ENCODE measurements around the gene CDH23. TPM values are rescaled to one million over a fixed set of nuclear protein-coding genes. Genes with fewer than 3 reads are reported as not detected.
A peak's percentile ranks its signal among the peaks of the same experiment; 100 is the strongest.

The CDH23 gene
- total RNA-seq, 2 donors from 2014 or later: 3.9 to 74.8 TPM

GRCh38 chr10:71646592-71647292 lies 250.0 kb downstream of the CDH23 start:
- DNase-seq (ENCODE audit: low spot score): no peak
- TF ChIP-seq POLR2AphosphoS5 (IDR thresholded peaks at IDR 0.05): no peak
- no peak for TF ChIP-seq POLR2A (IDR thresholded peaks at IDR 0.05)
- TF ChIP-seq, protein P1, sequence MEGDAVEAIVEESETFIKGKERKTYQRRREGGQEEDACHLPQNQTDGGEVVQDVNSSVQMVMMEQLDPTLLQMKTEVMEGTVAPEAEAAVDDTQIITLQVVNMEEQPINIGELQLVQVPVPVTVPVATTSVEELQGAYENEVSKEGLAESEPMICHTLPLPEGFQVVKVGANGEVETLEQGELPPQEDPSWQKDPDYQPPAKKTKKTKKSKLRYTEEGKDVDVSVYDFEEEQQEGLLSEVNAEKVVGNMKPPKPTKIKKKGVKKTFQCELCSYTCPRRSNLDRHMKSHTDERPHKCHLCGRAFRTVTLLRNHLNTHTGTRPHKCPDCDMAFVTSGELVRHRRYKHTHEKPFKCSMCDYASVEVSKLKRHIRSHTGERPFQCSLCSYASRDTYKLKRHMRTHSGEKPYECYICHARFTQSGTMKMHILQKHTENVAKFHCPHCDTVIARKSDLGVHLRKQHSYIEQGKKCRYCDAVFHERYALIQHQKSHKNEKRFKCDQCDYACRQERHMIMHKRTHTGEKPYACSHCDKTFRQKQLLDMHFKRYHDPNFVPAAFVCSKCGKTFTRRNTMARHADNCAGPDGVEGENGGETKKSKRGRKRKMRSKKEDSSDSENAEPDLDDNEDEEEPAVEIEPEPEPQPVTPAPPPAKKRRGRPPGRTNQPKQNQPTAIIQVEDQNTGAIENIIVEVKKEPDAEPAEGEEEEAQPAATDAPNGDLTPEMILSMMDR (IDR thresholded peaks at IDR 0.05): no peak
- Histone ChIP-seq H3K36me3 (no peaks in the 10 kb centered on the region), H3K27me3 (replicated peaks; ENCODE audit: insufficient read depth) (no peaks in the 10 kb centered on the region), H3K4me3 (no peak overlapping the region), H3K9me3 (no peaks in the 10 kb centered on the region), H3K27ac (no peak overlapping the region), H3K4me1 (replicated peaks) (no peaks in the 10 kb centered on the region)
- 81% methylated on average over 13 of the region's 13 CpGs for WGBS
- intact Hi-C loops (cut with DNase I): no loop called here

DNA sequence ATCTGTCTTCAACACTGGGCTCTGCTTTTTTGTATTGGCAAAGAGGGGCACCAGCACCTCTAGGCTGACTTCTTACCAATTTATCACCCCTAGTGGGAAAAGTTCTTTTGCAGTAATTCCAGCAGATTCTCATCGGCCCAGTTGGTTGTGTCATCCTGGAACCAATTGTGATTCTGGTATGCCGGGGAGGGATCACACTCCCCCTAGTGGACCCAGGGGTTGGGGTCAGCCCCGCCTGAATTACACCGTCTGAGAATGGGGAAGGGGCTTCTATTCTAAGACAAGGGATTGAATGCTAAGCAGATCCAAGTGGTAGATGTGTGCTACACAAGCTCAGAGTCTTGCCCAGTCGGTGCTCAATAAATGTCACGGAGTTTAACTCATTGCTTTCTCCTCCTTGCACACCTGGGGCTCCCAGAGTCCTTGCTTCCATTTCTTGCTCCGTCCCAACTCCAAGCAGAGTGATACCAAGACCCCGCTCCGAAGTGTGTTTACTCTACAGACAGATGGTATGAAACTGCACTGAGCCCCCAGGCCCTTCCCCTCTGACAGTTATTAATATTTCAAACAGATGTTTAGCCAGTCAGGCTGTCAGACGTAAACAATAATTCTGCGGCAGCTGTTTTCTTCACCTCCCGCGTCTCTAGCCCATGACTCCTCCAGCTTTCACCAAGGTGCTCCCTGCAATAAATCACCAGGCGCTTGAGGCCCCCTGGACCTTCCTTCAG lies 251.0 kb downstream of the CDH23 start:
- H3K4me1 ChIP-seq (replicated peaks): no peaks in the 10 kb centered on the region
- H3K36me3 ChIP-seq: no peaks in the 10 kb centered on the region
- H3K4me3 ChIP-seq: no peak overlapping the region
- H3K27me3 ChIP-seq (replicated peaks; ENCODE audit: insufficient read depth): no peaks in the 10 kb centered on the region
- no peaks in the 10 kb centered on the region for H3K9me3 ChIP-seq
- WGBS: 49% methylated on average over 14 of the region's 14 CpGs
- intact Hi-C loops (cut with DNase I): no loop called here
- DNase-seq (ENCODE audit: low spot score): no peak
- TF ChIP-seq POLR2AphosphoS5 (IDR thresholded peaks at IDR 0.05) (no peak), POLR2A (IDR thresholded peaks at IDR 0.05) (no peak)
- TF ChIP-seq, protein P1 (IDR thresholded peaks at IDR 0.05): peak in 3 of 4 experiments; percentile 9 to 23 (median 17)
- H3K27ac ChIP-seq: no peak overlapping the region

- intact Hi-C loops (cut with DNase I): no loop called here
- 59% methylated on average over 10 of the region's 10 CpGs for WGBS
- H3K27ac ChIP-seq: no peak overlapping the region
- H3K9me3 ChIP-seq: no peaks in the 10 kb centered on the region
- H3K4me3 ChIP-seq: no peak overlapping the region
- H3K36me3 ChIP-seq: no peaks in the 10 kb centered on the region
- no peaks in the 10 kb centered on the region for H3K27me3 ChIP-seq (replicated peaks; ENCODE audit: insufficient read depth)
- no peak for DNase-seq (ENCODE audit: low spot score)
- TF ChIP-seq, protein P1 (IDR thresholded peaks at IDR 0.05): no peak
- TF ChIP-seq POLR2A (IDR thresholded peaks at IDR 0.05) (no peak), POLR2AphosphoS5 (IDR thresholded peaks at IDR 0.05) (no peak)
- H3K4me1 ChIP-seq (replicated peaks): no peaks in the 10 kb centered on the region
These were observed 251.7 kb downstream of the CDH23 start for GRCh38 chr10:71648254-71648932.

DNA sequence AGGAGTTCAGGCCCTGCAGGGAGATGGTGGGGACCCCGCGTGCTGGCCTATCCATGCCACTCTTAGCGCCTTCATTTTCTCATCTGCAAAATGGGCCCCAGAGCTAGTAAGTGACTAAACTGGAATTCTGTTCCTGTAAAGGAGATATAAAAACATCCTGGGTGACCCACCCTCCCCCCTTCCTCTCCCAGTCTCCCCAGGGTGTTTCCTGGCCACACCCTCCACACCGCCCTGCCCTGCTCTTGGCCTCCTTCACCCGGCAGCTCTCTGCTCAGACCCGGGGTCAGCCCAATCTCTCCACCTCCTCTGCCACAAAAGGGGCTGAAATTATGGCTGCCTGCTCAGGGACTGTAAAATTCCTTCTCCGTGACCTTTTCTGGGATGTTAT lies 252.2 kb downstream of the CDH23 start:
- no peaks in the 10 kb centered on the region for H3K4me1 ChIP-seq (replicated peaks)
- H3K4me3 ChIP-seq: no peak overlapping the region
- intact Hi-C loops (cut with DNase I): no loop called here
- no peak overlapping the region for H3K27ac ChIP-seq
- H3K36me3 ChIP-seq: no peaks in the 10 kb centered on the region
- TF ChIP-seq, protein P1 (IDR thresholded peaks at IDR 0.05): no peak
- TF ChIP-seq POLR2A (IDR thresholded peaks at IDR 0.05) (no peak), POLR2AphosphoS5 (IDR thresholded peaks at IDR 0.05) (no peak)
- WGBS: 86% methylated on average over 7 of the region's 7 CpGs
- H3K27me3 ChIP-seq (replicated peaks; ENCODE audit: insufficient read depth): no peaks in the 10 kb centered on the region
- H3K9me3 ChIP-seq: no peaks in the 10 kb centered on the region
- no peak for DNase-seq (ENCODE audit: low spot score)
